Measurements from ENCODE around the gene TBC1D22A. TPM values are rescaled to one million over a fixed set of nuclear protein-coding genes. Genes with fewer than 3 reads are reported as not detected.
A peak's percentile ranks its signal among the peaks of the same experiment; 100 is the strongest.

Gene TBC1D22A
- total and polyA plus RNA-seq, 9 of the 15 experiments (the other 6 are each of a cell fraction or from before 2014, with no cell fraction given): 0.20 to 11.5 (median 5.2) TPM

DNA sequence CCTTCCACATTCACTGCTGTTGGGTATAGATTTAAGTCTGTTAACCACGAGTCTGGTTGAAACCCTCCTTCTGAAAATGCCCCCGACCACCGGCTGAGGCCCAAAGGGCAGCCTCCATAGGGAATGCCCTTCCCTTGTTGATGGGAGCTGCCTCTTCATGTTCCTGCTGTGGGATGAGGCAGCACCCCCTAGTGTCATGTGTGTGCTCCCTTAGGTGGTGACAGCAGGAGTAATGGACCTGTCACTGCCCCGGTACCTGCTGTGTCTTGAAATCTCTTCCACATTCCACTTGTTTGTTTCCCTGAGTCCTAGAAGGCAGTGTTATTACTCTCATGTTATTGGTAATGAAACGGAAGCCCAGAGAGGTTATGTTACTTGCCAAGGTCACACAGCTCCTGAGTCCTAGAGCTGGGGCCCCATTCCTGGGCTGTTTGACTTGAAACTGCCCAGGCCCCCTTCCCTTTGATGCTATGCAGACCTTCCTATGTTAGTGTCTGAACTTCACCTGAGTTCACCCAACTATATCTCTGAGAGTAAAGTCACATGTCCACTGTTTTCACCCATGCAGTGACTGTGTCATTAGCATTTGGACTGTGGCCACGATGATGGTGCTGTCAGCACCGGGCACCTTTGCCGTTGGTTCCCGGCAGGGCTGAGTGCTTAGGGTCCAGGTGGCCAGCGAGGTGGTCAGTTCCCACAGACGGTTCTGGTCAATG is 234.3 kb downstream of the TBC1D22A start:
- ATAC-seq (peak; percentile 68), DNase-seq (ENCODE audit: extremely low read depth in 1 of 4, low spot score in 3 of 4) (peak in 3 of 4 experiments; percentile 11 to 25 (median 24)), FAIRE-seq (no peak)
- H4K20me1 ChIP-seq (replicated peaks; ENCODE audit: control insufficient read depth, insufficient read depth, low read length): no peaks in the 10 kb centered on the region
- H3K4me3 ChIP-seq: no peak overlapping the region
- 66% methylated on average over 11 of the region's 11 CpGs for WGBS (ENCODE audit: insufficient coverage, low coverage, missing lambda C conversion rate)
- peaks cover 0 to 5% of the 10 kb centered on the region in 2 experiments; a peak in 2 of 5 replicates for H3K4me1 ChIP-seq (replicated peaks in 1 of 2; ENCODE audit: control insufficient read depth in 2 of 2, insufficient read depth in 2 of 2, low read length in 2 of 2)
- CTCF ChIA-PET (ENCODE audit: low intra/inter-chr PET ratio): interaction anchor here (1.2 kb wide), 1 partner anchor 198 kb away, joined by 4 read pairs; no protein-coding TSS in a partner anchor
- H2AFZ ChIP-seq (ENCODE audit: low read depth, low read length): no peak overlapping the region
- H3K27me3 ChIP-seq (ENCODE audit: control insufficient read depth in 2 of 2, insufficient read depth in 2 of 2, low read length in 2 of 2): no peaks in the 10 kb centered on the region
- H3K9me1 ChIP-seq (ENCODE audit: control insufficient read depth, insufficient read depth, low read length): no peaks in the 10 kb centered on the region
- no TSS peak for BruUV-seq (replicated peaks)
- H3K79me2 ChIP-seq (ENCODE audit: control insufficient read depth, insufficient read depth, low read length): no peaks in the 10 kb centered on the region
- no peak overlapping the region for H3K4me2 ChIP-seq (ENCODE audit: insufficient read depth, low read length)
- POLR2A ChIA-PET: interaction anchor here (0.5 to 1.2 kb wide), 3 partner anchors 16 to 490 kb away, joined by 3 to 4 read pairs (median 3); no protein-coding TSS in a partner anchor
- no peak overlapping the region for H3K9ac ChIP-seq (ENCODE audit: insufficient read depth in 1 of 2, low read depth in 2 of 2, low read length in 2 of 2)
- no peak overlapping the region for H3K27ac ChIP-seq (ENCODE audit: extremely low read depth, low read depth, low read length)
- intact Hi-C loops (cut with micrococcal nuclease) (no loop called here), in situ Hi-C loops (cut with MboI) (no loop called here)
- H3K36me3 ChIP-seq (ENCODE audit: control insufficient read depth, insufficient read depth, low read length): no peaks in the 10 kb centered on the region
- H3K9me3 ChIP-seq (replicated peaks; ENCODE audit: control insufficient read depth, insufficient read depth, low read depth, low read length): no peaks in the 10 kb centered on the region
- TF ChIP-seq EZH2 (IDR thresholded peaks at IDR 0.05; ENCODE audit: borderline replicate concordance, low read depth, low read length) (no peak), MTA1 (IDR thresholded peaks at IDR 0.05; ENCODE audit: borderline replicate concordance) (no peak), PHB2 (IDR thresholded peaks at IDR 0.05; ENCODE audit: low read depth) (no peak), ZNF444 (CRISPR knock-in tag; IDR thresholded peaks at IDR 0.05) (no peak), MEIS2 (IDR thresholded peaks at IDR 0.05; ENCODE audit: partially characterized antibody) (peak; percentile 76), ZZZ3 (IDR thresholded peaks at IDR 0.05) (no peak), ELF1 (tag; IDR thresholded peaks at IDR 0.05) (no peak), PRMT5 (CRISPR knock-in tag; IDR thresholded peaks at IDR 0.05) (no peak), FOXA1 (IDR thresholded peaks at IDR 0.05; ENCODE audit: borderline replicate concordance) (no peak), CXXC5 (CRISPR knock-in tag; IDR thresholded peaks at IDR 0.05) (no peak), NFATC3 (IDR thresholded peaks at IDR 0.05) (no peak)
- TF ChIP-seq, protein P1, sequence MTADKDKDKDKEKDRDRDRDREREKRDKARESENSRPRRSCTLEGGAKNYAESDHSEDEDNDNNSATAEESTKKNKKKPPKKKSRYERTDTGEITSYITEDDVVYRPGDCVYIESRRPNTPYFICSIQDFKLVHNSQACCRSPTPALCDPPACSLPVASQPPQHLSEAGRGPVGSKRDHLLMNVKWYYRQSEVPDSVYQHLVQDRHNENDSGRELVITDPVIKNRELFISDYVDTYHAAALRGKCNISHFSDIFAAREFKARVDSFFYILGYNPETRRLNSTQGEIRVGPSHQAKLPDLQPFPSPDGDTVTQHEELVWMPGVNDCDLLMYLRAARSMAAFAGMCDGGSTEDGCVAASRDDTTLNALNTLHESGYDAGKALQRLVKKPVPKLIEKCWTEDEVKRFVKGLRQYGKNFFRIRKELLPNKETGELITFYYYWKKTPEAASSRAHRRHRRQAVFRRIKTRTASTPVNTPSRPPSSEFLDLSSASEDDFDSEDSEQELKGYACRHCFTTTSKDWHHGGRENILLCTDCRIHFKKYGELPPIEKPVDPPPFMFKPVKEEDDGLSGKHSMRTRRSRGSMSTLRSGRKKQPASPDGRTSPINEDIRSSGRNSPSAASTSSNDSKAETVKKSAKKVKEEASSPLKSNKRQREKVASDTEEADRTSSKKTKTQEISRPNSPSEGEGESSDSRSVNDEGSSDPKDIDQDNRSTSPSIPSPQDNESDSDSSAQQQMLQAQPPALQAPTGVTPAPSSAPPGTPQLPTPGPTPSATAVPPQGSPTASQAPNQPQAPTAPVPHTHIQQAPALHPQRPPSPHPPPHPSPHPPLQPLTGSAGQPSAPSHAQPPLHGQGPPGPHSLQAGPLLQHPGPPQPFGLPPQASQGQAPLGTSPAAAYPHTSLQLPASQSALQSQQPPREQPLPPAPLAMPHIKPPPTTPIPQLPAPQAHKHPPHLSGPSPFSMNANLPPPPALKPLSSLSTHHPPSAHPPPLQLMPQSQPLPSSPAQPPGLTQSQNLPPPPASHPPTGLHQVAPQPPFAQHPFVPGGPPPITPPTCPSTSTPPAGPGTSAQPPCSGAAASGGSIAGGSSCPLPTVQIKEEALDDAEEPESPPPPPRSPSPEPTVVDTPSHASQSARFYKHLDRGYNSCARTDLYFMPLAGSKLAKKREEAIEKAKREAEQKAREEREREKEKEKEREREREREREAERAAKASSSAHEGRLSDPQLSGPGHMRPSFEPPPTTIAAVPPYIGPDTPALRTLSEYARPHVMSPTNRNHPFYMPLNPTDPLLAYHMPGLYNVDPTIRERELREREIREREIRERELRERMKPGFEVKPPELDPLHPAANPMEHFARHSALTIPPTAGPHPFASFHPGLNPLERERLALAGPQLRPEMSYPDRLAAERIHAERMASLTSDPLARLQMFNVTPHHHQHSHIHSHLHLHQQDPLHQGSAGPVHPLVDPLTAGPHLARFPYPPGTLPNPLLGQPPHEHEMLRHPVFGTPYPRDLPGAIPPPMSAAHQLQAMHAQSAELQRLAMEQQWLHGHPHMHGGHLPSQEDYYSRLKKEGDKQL (CRISPR knock-in tag; IDR thresholded peaks at IDR 0.05; ENCODE audit: borderline replicate concordance): no peak
- TF ChIP-seq, protein P2, sequence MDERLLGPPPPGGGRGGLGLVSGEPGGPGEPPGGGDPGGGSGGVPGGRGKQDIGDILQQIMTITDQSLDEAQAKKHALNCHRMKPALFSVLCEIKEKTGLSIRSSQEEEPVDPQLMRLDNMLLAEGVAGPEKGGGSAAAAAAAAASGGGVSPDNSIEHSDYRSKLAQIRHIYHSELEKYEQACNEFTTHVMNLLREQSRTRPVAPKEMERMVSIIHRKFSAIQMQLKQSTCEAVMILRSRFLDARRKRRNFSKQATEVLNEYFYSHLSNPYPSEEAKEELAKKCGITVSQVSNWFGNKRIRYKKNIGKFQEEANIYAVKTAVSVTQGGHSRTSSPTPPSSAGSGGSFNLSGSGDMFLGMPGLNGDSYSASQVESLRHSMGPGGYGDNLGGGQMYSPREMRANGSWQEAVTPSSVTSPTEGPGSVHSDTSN (CRISPR knock-in tag; IDR thresholded peaks at IDR 0.05; ENCODE audit: low read depth): no peak
- TF ChIP-seq, protein P2 (tag; conservative IDR thresholded peaks at IDR 0.05; ENCODE audit: low read depth): peak; percentile 76

All from K562 (cell line).